22Rv1 (cell line): ENCODE measurements around the gene PIGN.

ENCODE experiments used
- H3K27ac ChIP-seq: fragments of 450-650 bp; 2 replicates; pipeline ENCODE4 v1.5.1; 2017
- ZFX ChIP-seq: fragments of 450-650 bp; IDR thresholded peaks from 2 replicates; pipeline ENCODE4 v1.6.1; 2017; ENCODE audit warnings: antibody characterized with exemption, borderline replicate concordance
- TF ChIP-seq, protein P1 (sequence below): fragments of 450-650 bp; IDR thresholded peaks from 2 replicates; pipeline ENCODE4 v1.5.1; 2017; ENCODE audit warnings: mild to moderate bottlenecking

The PIGN gene

DNA sequence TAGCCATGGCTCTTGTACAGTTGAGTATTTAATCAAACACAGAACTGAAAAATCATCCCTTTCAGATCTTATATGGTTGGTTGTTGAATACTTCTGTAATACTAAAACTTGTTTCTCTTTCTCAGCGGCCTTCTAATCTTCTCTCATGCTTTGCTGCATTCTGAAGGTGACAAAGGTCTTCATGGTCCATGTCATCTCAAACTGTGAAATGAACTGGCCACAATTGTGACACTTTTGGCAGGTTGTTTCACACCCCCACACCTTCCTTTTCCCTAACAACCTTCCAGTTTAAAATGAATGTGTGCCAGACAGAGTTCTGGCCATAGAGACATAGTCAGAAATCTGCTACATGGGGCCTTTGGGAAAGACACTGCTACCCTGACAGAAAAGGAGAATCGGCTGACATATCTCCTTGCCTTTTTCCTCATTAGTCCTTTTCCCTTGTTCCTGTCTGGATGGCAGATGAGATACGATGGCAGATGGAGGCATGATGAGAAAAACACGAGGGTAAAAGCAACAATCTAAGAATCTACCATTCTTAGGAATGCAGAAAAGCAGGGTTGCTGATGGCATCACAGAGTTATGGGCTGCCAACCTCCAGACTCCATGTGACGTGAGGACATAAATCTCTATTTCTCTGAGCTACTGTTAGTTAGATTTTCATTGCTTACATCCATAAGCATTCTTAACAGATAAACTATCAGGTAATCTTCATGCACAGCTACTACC is 106.5 kb downstream of the PIGN start:
- TF ChIP-seq, protein P1, sequence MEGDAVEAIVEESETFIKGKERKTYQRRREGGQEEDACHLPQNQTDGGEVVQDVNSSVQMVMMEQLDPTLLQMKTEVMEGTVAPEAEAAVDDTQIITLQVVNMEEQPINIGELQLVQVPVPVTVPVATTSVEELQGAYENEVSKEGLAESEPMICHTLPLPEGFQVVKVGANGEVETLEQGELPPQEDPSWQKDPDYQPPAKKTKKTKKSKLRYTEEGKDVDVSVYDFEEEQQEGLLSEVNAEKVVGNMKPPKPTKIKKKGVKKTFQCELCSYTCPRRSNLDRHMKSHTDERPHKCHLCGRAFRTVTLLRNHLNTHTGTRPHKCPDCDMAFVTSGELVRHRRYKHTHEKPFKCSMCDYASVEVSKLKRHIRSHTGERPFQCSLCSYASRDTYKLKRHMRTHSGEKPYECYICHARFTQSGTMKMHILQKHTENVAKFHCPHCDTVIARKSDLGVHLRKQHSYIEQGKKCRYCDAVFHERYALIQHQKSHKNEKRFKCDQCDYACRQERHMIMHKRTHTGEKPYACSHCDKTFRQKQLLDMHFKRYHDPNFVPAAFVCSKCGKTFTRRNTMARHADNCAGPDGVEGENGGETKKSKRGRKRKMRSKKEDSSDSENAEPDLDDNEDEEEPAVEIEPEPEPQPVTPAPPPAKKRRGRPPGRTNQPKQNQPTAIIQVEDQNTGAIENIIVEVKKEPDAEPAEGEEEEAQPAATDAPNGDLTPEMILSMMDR, result no peak
- no peak for TF ChIP-seq ZFX
- no peak overlapping the region for H3K27ac ChIP-seq

DNA sequence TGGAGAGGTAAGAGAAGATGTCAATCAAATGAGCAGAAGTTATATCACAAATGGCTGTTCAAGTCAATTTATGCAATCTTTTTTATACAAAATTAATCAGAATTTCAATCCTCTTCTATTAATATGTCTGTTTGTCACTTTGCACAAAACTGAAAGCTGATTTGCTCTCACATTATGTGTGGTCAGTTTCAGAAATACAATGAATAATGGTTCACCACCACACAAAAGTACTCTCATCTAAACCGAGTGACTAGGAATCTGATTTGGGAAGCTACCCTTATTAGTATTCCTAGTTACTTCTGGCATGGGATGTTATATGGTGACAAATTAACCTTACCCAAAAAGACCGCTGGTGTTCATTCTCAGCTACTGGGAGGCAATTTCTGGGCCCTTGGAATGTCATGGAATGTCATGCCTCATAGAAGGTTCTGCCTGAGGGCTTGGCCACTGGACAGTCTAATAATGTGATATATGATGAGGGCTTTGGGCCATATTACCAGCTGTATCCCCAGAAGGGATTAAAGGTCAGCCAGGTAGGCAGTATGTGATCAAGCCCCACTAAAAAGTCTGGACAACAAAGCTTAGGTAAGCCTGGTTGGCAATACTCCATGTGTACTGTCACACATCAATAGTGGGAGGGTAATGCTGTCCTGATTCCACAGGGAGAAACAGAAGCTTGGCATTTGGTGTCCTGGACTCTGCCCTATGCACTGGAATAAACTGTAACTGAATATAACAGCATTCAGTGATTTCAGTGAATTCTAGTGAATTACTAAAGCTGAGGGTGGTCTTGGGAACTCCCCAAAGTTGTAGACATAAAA is 113.2 kb downstream of the PIGN start:
- no peak for TF ChIP-seq ZFX
- TF ChIP-seq, protein P1, result no peak

DNA sequence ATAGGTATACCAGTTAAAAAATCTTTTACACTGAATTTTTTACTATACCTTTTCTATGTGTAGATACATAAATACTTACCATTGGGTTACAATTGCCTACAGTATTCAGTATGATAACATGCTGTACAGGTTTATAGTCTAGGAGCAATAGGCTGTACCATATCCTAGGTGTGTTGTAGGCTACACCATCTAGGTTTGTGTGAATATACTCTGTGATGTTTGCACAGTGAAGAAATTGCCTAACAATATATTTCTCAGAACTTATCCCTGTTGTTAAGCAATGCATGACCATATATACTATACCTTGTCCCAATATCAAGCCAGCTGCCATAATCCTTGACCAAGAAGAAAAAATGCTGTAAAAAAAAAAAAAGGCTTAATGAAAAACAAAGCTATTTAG is 114.5 kb downstream of the PIGN start:
- TF ChIP-seq, protein P1, result no peak
- TF ChIP-seq ZFX, result no peak

More for the DNA sequence above, 113.2 kb downstream of the PIGN start:
- no peak overlapping the region for H3K27ac ChIP-seq

DNA sequence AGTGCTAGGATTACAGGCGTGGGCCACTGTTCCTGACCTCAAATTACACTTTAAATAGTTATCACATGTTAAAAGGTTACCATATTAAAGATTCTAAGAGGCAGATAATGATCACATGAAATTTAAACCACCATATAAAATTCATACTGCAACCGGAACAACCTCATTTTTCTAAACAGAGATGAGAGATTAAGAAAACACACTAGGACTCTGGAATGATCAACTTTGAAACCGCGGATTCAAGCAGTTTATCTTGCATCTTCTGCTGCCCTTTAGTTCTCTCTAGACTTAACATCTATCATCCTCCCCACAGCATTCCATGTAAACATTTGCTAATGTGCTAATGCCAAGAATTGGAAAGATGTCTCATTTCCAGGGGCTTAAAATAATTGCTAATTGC is 115.8 kb downstream of the PIGN start:
- H3K27ac ChIP-seq, result no peak overlapping the region
- no peak for TF ChIP-seq ZFX
- TF ChIP-seq, protein P1, result no peak

More for the DNA sequence above, 114.5 kb downstream of the PIGN start:
- no peak overlapping the region for H3K27ac ChIP-seq

DNA sequence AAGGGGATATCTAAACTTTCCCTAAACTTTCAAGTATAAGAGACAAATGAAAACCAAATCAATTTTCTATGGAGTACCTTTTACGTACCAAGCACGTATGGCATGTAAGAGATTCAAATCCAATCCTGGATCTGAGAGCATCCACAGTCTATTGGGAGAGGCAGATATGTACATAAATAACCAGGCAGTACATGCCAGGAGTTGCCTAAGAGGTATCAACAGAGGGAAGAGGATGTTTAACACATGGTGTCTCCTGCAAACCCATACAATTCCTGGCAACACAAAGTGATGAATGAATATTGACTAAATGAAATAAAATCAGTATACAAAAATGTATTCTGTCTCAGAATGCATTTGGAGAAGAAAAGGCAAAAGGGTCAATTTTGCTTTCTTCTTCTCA is 116.6 kb downstream of the PIGN start:
- H3K27ac ChIP-seq, result no peak overlapping the region
- TF ChIP-seq, protein P1, result no peak
- TF ChIP-seq ZFX, result no peak

DNA sequence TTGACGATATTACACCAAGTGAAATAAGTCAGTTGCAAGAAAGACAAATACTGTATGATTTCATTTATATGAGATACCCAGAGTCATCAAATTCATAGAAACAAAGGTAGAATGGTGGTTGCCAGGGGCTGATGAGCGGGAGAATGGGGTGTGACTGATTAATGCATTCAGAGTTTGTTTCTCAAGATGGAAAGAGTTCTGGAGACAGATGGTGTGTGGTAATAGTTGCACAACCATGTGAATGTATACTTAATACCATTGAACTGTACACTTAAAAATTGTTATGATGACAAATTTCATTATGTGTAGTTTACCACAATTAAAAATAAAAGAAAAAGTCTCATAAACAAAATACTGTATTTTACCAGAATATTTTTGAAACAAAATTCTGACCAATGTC is 117.3 kb downstream of the PIGN start:
- H3K27ac ChIP-seq, result no peak overlapping the region
- TF ChIP-seq, protein P1, result no peak
- TF ChIP-seq ZFX, result no peak

DNA sequence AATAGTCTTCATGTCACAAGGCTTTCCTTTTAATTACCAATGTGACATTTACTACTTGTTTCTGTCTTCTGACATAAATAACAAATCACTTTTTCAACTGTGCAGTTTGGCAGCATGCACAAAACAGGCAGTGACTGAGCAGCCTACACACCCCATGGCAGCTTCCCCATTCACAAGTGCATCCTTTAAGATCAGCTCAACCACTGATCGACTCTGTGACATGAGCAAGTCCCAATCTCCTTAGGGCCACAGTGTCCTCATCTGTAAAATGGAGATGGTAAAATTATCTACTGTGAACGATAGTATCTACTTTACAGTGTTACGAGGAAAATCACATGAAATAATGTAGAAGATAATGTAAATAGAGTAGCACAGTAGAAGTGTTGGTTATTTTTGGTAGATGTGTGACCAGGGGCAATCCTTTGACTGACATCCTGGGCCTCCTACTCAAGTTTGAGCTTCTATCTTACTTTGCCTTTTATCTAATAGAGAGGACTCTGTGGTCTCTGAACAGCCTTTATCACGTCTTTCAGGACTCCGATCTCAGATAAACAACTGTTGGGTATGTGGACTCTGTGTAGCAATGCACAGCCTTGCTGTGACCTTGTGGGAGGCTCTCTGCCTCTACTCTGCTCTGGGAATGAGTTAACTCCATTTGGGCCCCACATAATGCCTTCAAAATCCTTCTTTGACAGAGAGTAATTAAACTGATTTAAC is 120.6 kb downstream of the PIGN start:
- no peak for TF ChIP-seq ZFX
- TF ChIP-seq, protein P1, result no peak
- H3K27ac ChIP-seq, result no peak overlapping the region
